Neuronal stem cell (in vitro differentiated cells): ENCODE measurements around the gene HECW1.

Source experiments
- DNase-seq: peaks from one replicate; pipeline ENCODE4 v3.0.0-alpha.2; 2013; ENCODE audit warnings: low spot score
- H2AFZ ChIP-seq: one replicate; pipeline ENCODE4 v1.6.1; 2013; ENCODE audit warnings: mild to moderate bottlenecking, low read length, inconsistent platforms
- H2AK5ac ChIP-seq: 2 replicates; pipeline ENCODE4 v1.6.1; 2013; ENCODE audit warnings: low read depth, mild to moderate bottlenecking, inconsistent platforms, low read length, moderate library complexity, mixed read lengths
- H2BK120ac ChIP-seq: 2 replicates; pipeline ENCODE4 v1.6.1; 2013; ENCODE audit warnings: low read depth, mild to moderate bottlenecking, inconsistent platforms, low read length, moderate library complexity, mixed read lengths
- H2BK12ac ChIP-seq: one replicate; pipeline ENCODE4 v1.6.1; 2013; ENCODE audit warnings: low read length, inconsistent platforms
- H2BK15ac ChIP-seq: 2 replicates; pipeline ENCODE4 v1.6.1; 2013; ENCODE audit warnings: mild to moderate bottlenecking, low read length, inconsistent platforms, mixed read lengths
- H2BK5ac ChIP-seq: one replicate; pipeline ENCODE4 v1.6.1; 2013; ENCODE audit warnings: inconsistent platforms, mild to moderate bottlenecking, low read length, moderate library complexity
- H3K14ac ChIP-seq: one replicate; pipeline ENCODE4 v1.6.1; 2013; ENCODE audit warnings: low read length, inconsistent platforms
- H3K18ac ChIP-seq: 2 replicates; pipeline ENCODE4 v1.6.1; 2013; ENCODE audit warnings: low read length, inconsistent platforms
- H3K23ac ChIP-seq: 2 replicates; pipeline ENCODE4 v1.6.1; 2013; ENCODE audit warnings: low read depth, mild to moderate bottlenecking, mixed read lengths, low read length, inconsistent platforms; ENCODE audit not compliant: poor library complexity
- H3K27ac ChIP-seq: replicated peaks from 3 replicates; pipeline ENCODE4 v1.5.1; 2013; ENCODE audit warnings: low read length, inconsistent platforms
- H3K27me3 ChIP-seq, 3 experiments: 2 replicates each; pipeline ENCODE4 v1.6.1; 2013; ENCODE audit warnings: low read length in 3 of 3, mild to moderate bottlenecking in 2 of 3, inconsistent platforms in 1 of 3, low read depth in 1 of 3, mixed read lengths in 1 of 3, moderate library complexity in 1 of 3; ENCODE audit not compliant: control insufficient read depth in 3 of 3, insufficient read depth in 3 of 3
- H3K36me3 ChIP-seq, 2 donors: replicated peaks in 1 of 2; 2 replicates each; pipeline ENCODE4 v1.6.1; 2013; ENCODE audit warnings: low read length in 2 of 2; ENCODE audit not compliant: control insufficient read depth in 2 of 2, insufficient read depth in 2 of 2
- H3K4ac ChIP-seq: 2 replicates; pipeline ENCODE4 v1.6.1; 2013; ENCODE audit warnings: inconsistent platforms, mild to moderate bottlenecking, low read length, moderate library complexity
- H3K4me1 ChIP-seq, 2 donors: 1 replicate in 1 of 2; 2 replicates in 1 of 2; pipeline ENCODE4 v1.6.1; 2013; ENCODE audit warnings: low read length in 2 of 2, low read depth in 1 of 2; ENCODE audit not compliant: control insufficient read depth in 2 of 2, insufficient read depth in 1 of 2
- H3K4me2 ChIP-seq: one replicate; pipeline ENCODE4 v1.6.1; 2013; ENCODE audit warnings: mild to moderate bottlenecking, low read length, inconsistent platforms; ENCODE audit not compliant: insufficient read depth, poor library complexity, severe bottlenecking
- H3K4me3 ChIP-seq, 2 donors: 2 replicates each; pipeline ENCODE4 v1.5.1; 2013; ENCODE audit warnings: low read length in 2 of 2, mild to moderate bottlenecking in 2 of 2, inconsistent platforms in 1 of 2, moderate library complexity in 1 of 2
- H3K79me1 ChIP-seq: one replicate; pipeline ENCODE4 v1.6.1; 2013; ENCODE audit warnings: low read depth, mild to moderate bottlenecking, inconsistent platforms, low read length, moderate library complexity
- H3K9ac ChIP-seq: one replicate; pipeline ENCODE4 v1.6.1; 2013; ENCODE audit warnings: mild to moderate bottlenecking, low read depth, low read length, inconsistent platforms; ENCODE audit not compliant: poor library complexity
- H3K9me3 ChIP-seq, 2 donors: replicated peaks in 1 of 2; 2 replicates each; pipeline versions ENCODE3 to v1.6.1; 2013; ENCODE audit warnings: low read length in 2 of 2, mild to moderate bottlenecking in 2 of 2, inconsistent platforms in 1 of 2, low read depth in 1 of 2, mixed read lengths in 1 of 2, moderate library complexity in 1 of 2; ENCODE audit not compliant: control insufficient read depth in 2 of 2, insufficient read depth in 1 of 2
- H4K8ac ChIP-seq: one replicate; pipeline ENCODE4 v1.6.1; 2013; ENCODE audit warnings: low read depth, mild to moderate bottlenecking, inconsistent platforms, low read length, moderate library complexity
- H4K91ac ChIP-seq: one replicate; pipeline ENCODE4 v1.6.1; 2013; ENCODE audit warnings: low read length, low read depth, mild to moderate bottlenecking, inconsistent platforms; ENCODE audit not compliant: poor library complexity
- WGBS, 2 donors: extraction: QIAGEN DNeasy Blood & Tissue Kit; methylation state at CpG; one replicate each; pipeline ENCODE4 v1.1.7; 2013; ENCODE audit warnings: missing lambda C conversion rate in 2 of 2, mixed read lengths in 1 of 2; ENCODE audit not compliant: insufficient read length in 2 of 2, insufficient replicate concordance in 1 of 2; ENCODE audit errors: extremely low coverage in 2 of 2; 5-methylcytosine and 5-hydroxymethylcytosine counted together

Gene HECW1

DNA sequence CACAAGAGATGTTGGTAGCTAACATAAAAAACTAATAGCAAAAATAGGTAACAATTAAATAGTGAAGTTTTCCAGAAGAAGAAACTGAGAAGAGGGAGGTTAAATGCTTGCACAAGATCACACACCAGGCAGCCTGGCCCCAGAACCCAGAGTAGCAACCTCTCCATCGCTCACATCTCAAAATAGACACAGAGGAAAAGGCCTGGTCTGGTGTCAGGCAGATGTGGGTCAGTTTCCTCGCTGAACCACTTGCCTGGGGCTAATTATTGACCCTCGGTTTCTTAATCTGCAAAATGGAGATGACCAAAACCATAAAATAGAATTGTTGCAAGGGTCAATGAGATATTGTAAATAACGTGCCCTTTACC lies 425.9 kb downstream of the HECW1 start:
- Histone ChIP-seq H3K23ac (no peak overlapping the region), H2BK15ac (no peak overlapping the region), H3K27ac (no peak overlapping the region), H3K4ac (no peak overlapping the region), H3K27me3 (no peaks in the 10 kb centered on the region), H3K79me1 (no peaks in the 10 kb centered on the region), H4K8ac (no peak overlapping the region), H2BK120ac (no peak overlapping the region), H3K14ac (no peak overlapping the region), H2AFZ (no peak overlapping the region), H3K4me1 (peaks cover 0 to 2% of the 10 kb centered on the region in 2 donors), H3K4me2 (no peak overlapping the region), H3K36me3 (no peaks in the 10 kb centered on the region), H2BK12ac (no peak overlapping the region), H4K91ac (no peak overlapping the region), H3K4me3 (no peak overlapping the region), H3K9ac (no peak overlapping the region), H2AK5ac (no peak overlapping the region), H3K9me3 (no peaks in the 10 kb centered on the region), H3K18ac (no peak overlapping the region), H2BK5ac (no peak overlapping the region)
- WGBS, 2 donors: no CpG with 5 or more reads among the region's 4 CpGs
- DNase-seq: no peak

DNA sequence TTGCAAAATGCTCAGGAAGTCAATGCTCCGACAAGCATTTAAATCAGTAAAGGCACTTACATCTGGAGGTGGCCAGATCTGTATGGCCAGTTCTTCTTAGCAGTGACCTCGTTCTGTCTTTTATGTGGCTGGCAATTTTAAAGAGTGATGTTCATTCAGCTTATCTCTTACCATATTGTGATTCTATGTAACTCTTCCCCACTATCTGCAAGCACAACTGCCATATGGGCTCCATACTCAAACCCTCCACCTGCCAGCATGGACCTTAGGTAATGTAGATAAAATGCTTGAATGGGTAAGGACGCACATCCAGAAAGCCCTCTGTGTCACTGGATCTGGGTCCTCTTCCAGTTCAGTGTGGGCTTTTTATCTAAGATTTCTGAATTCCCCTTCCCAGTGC lies 428.0 kb downstream of the HECW1 start:
- no peak overlapping the region for H2BK12ac ChIP-seq
- no peak overlapping the region for H3K27ac ChIP-seq
- WGBS, 2 donors: no CpG with 5 or more reads among the region's 3 CpGs
- no peaks in the 10 kb centered on the region for H3K36me3 ChIP-seq
- H3K23ac ChIP-seq: no peak overlapping the region
- H3K4ac ChIP-seq: no peak overlapping the region
- H4K8ac ChIP-seq: no peak overlapping the region
- no peak overlapping the region for H3K4me2 ChIP-seq
- no peaks in the 10 kb centered on the region for H3K9me3 ChIP-seq
- no peak overlapping the region for H3K9ac ChIP-seq
- H3K79me1 ChIP-seq: no peaks in the 10 kb centered on the region
- H3K27me3 ChIP-seq: no peaks in the 10 kb centered on the region
- H2BK120ac ChIP-seq: no peak overlapping the region
- no peak overlapping the region for H3K4me3 ChIP-seq
- H3K18ac ChIP-seq: no peak overlapping the region
- DNase-seq: no peak
- no peak overlapping the region for H2AFZ ChIP-seq
- H2BK15ac ChIP-seq: no peak overlapping the region
- H2AK5ac ChIP-seq: no peak overlapping the region
- H2BK5ac ChIP-seq: no peak overlapping the region
- peaks cover 0 to 2% of the 10 kb centered on the region in 2 donors for H3K4me1 ChIP-seq
- no peak overlapping the region for H4K91ac ChIP-seq
- H3K14ac ChIP-seq: no peak overlapping the region

DNA sequence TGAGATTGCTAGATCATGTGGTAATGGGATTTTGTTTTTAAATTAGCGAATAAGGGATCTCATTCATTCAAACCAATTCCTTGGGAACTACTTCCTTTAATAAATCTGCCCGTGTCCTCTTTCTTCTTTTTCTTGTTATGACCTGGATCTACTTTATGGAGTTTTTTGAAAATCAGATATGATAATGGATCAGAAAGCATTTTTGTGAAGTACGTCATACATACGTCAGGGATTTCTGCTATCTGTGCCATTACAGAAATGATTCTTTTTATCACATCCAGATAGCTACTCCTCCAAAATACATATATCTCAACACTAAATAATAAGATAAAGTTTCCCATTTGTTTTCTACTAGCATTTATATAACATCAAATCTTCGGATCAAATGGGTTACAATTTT lies 430.3 kb downstream of the HECW1 start:
- Histone ChIP-seq H3K18ac (no peak overlapping the region), H2AK5ac (no peak overlapping the region), H4K8ac (no peak overlapping the region), H3K4me3 (no peak overlapping the region), H3K14ac (no peak overlapping the region), H2AFZ (no peak overlapping the region), H3K4me2 (no peak overlapping the region), H3K9me3 (peaks cover 0 to 3% of the 10 kb centered on the region in 2 donors), H3K4ac (no peak overlapping the region), H3K23ac (no peak overlapping the region), H2BK15ac (no peak overlapping the region), H3K9ac (no peak overlapping the region), H2BK5ac (no peak overlapping the region), H3K27ac (no peak overlapping the region), H2BK120ac (no peak overlapping the region), H3K79me1 (no peaks in the 10 kb centered on the region), H2BK12ac (no peak overlapping the region), H3K4me1 (peaks cover 0 to 2% of the 10 kb centered on the region in 2 donors), H3K27me3 (no peaks in the 10 kb centered on the region), H3K36me3 (no peaks in the 10 kb centered on the region), H4K91ac (no peak overlapping the region)
- no peak for DNase-seq
- WGBS, 2 donors: no CpG with 5 or more reads among the region's 5 CpGs

DNA sequence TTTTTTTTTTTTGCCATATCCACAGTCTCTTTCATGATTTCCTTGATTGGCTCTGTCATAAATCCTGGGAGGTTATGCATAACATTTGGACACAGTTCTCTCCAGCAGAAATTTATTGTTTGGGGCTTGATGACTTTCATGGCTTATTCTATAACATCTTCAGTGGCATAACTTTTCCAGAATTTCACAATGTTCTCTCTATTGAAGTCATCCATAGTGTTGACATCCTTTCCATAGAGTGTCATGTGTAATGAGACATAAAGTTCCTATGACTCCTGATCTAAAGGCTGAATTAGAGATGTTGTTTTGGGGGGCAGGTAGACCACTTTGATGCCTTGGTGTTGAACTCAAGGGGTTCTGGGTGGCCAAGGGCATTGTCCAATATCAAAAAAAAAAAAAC lies 433.8 kb downstream of the HECW1 start:
- Histone ChIP-seq H3K4ac (no peak overlapping the region), H3K9me3 (peaks cover 0 to 3% of the 10 kb centered on the region in 2 donors), H3K36me3 (no peaks in the 10 kb centered on the region), H2BK5ac (no peak overlapping the region), H3K79me1 (no peaks in the 10 kb centered on the region), H3K18ac (no peak overlapping the region), H3K27me3 (no peaks in the 10 kb centered on the region), H2AK5ac (no peak overlapping the region), H3K4me1 (no peaks in the 10 kb centered on the region), H2AFZ (no peak overlapping the region), H2BK12ac (no peak overlapping the region), H2BK15ac (no peak overlapping the region), H3K27ac (no peak overlapping the region), H4K8ac (no peak overlapping the region), H3K4me2 (no peak overlapping the region), H3K9ac (no peak overlapping the region), H4K91ac (no peak overlapping the region), H3K4me3 (no peak overlapping the region), H3K14ac (no peak overlapping the region), H3K23ac (no peak overlapping the region), H2BK120ac (no peak overlapping the region)
- no peak for DNase-seq
